Panc1 (cell line): ENCODE results near the gene RASGRF2.

Experiments
- POLR2AphosphoS5 ChIP-seq: IDR thresholded peaks from 2 replicates; pipeline ENCODE4 v1.6.1; 2012; ENCODE audit warnings: mild to moderate bottlenecking, low read depth, low read length, moderate library complexity
- SIN3A ChIP-seq: IDR thresholded peaks from 2 replicates; pipeline ENCODE4 v1.6.1; 2012; ENCODE audit warnings: low read depth, mild to moderate bottlenecking, low read length, moderate library complexity, borderline replicate concordance; ENCODE audit not compliant: insufficient read depth
- TCF7L2 ChIP-seq: IDR thresholded peaks from 2 replicates; pipeline ENCODE4 v1.6.1; 2011; ENCODE audit warnings: mild to moderate bottlenecking, low read depth, low read length, inconsistent platforms
- TF ChIP-seq, protein P1 (sequence below): fragments of 450-650 bp; IDR thresholded peaks from 2 replicates; pipeline ENCODE4 v1.5.1; 2017; ENCODE audit warnings: mild to moderate bottlenecking
- TF ChIP-seq, protein P2 (sequence below), 2 experiments: IDR thresholded peaks; 2 replicates each; pipeline ENCODE4 v1.6.1; 2011 to 2012; ENCODE audit warnings: low read depth in 2 of 2, control low read depth in 1 of 2, low read length in 1 of 2, mild to moderate bottlenecking in 1 of 2, moderate library complexity in 1 of 2; ENCODE audit not compliant: insufficient read depth in 1 of 2

DNA sequence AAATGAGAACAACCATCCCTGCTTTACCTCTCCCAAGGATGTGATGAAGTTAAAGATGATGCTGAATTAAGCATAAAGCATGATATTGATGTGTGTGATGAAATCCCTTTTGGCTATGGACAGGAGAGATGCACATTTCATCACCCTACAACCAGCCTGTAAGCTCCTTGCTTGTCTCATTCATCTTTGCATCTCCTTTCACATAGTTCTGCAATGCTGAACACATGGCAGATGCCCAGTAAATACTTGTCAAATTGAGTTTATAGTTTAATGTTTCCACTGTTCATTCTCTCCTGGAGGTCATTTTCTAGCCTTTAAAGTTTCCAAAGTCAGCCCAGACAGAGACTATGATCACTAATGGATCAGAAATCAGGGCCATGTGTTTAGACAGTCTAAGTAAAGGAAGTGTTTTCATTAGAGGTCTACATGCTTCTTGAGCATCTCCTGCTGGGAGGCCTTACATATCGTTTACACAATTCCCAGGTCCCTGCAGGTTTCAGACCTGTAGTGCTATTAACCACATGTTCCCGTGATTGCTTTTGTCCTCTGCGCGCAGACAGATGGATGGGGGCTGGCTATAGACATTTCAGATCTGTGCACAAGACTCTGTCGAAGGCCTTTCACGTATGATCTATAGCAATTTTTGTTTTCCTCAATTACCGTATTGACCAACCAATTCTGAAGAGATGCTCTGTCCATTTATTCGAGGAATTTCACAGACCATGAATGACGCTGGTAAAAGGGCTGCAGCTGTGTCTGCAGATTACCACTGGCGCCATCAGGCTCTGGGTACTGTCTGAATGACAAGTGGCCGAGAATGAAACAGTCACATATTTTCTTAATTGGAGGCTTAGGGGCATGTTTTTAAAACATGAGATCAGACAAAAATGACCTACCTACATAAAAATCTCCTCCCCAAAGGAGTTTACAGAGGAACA is 223.9 kb downstream of the RASGRF2 start:
- TF ChIP-seq, protein P1, sequence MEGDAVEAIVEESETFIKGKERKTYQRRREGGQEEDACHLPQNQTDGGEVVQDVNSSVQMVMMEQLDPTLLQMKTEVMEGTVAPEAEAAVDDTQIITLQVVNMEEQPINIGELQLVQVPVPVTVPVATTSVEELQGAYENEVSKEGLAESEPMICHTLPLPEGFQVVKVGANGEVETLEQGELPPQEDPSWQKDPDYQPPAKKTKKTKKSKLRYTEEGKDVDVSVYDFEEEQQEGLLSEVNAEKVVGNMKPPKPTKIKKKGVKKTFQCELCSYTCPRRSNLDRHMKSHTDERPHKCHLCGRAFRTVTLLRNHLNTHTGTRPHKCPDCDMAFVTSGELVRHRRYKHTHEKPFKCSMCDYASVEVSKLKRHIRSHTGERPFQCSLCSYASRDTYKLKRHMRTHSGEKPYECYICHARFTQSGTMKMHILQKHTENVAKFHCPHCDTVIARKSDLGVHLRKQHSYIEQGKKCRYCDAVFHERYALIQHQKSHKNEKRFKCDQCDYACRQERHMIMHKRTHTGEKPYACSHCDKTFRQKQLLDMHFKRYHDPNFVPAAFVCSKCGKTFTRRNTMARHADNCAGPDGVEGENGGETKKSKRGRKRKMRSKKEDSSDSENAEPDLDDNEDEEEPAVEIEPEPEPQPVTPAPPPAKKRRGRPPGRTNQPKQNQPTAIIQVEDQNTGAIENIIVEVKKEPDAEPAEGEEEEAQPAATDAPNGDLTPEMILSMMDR: no peak
- TF ChIP-seq POLR2AphosphoS5 (no peak), TCF7L2 (no peak), SIN3A (no peak)
- TF ChIP-seq, protein P2, sequence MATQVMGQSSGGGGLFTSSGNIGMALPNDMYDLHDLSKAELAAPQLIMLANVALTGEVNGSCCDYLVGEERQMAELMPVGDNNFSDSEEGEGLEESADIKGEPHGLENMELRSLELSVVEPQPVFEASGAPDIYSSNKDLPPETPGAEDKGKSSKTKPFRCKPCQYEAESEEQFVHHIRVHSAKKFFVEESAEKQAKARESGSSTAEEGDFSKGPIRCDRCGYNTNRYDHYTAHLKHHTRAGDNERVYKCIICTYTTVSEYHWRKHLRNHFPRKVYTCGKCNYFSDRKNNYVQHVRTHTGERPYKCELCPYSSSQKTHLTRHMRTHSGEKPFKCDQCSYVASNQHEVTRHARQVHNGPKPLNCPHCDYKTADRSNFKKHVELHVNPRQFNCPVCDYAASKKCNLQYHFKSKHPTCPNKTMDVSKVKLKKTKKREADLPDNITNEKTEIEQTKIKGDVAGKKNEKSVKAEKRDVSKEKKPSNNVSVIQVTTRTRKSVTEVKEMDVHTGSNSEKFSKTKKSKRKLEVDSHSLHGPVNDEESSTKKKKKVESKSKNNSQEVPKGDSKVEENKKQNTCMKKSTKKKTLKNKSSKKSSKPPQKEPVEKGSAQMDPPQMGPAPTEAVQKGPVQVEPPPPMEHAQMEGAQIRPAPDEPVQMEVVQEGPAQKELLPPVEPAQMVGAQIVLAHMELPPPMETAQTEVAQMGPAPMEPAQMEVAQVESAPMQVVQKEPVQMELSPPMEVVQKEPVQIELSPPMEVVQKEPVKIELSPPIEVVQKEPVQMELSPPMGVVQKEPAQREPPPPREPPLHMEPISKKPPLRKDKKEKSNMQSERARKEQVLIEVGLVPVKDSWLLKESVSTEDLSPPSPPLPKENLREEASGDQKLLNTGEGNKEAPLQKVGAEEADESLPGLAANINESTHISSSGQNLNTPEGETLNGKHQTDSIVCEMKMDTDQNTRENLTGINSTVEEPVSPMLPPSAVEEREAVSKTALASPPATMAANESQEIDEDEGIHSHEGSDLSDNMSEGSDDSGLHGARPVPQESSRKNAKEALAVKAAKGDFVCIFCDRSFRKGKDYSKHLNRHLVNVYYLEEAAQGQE (IDR thresholded peaks at IDR 0.05; ENCODE audit: insufficient read depth in 1 of 2, low read depth in 2 of 2, low read length in 1 of 2): no peak
